GM12864 (cell line): ENCODE data around the gene CENPP.

Source experiments
- DNase-seq: peaks from one replicate; pipeline ENCODE4 v3.0.0-alpha.2; 2011; ENCODE audit warnings: low read depth
- H3K4me3 ChIP-seq: 2 replicates; pipeline ENCODE4 v1.5.1; 2011; ENCODE audit warnings: mild to moderate bottlenecking, low read depth, low read length, control low read depth
- TF ChIP-seq, protein P1 (sequence below): IDR thresholded peaks from 2 replicates; pipeline ENCODE4 v1.5.1; 2011; ENCODE audit warnings: low read depth, mild to moderate bottlenecking, moderate library complexity, low read length, control low read depth, inconsistent platforms; ENCODE audit errors: missing control alignments

CENPP gene

DNA sequence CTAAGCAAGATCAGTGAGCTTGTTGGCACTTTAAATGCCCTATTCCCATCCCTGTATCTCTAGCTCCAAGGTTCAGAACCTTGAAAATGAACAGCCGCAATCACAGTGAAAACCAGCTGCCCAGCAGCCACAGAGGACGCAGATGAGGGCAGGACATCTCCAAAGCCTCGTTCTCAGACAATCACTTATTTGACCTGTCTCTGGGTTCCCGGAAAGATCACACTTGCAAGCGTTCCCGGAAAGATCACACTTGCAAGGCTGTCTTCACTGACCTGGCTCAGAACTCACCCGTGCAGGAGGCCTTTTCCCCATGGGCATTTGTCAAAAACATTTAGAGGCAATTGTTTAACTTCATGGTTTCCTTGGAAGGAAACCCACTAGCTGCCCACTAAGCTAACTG lies 318.5 kb downstream of the CENPP start:
- DNase-seq, result no peak
- TF ChIP-seq, protein P1, sequence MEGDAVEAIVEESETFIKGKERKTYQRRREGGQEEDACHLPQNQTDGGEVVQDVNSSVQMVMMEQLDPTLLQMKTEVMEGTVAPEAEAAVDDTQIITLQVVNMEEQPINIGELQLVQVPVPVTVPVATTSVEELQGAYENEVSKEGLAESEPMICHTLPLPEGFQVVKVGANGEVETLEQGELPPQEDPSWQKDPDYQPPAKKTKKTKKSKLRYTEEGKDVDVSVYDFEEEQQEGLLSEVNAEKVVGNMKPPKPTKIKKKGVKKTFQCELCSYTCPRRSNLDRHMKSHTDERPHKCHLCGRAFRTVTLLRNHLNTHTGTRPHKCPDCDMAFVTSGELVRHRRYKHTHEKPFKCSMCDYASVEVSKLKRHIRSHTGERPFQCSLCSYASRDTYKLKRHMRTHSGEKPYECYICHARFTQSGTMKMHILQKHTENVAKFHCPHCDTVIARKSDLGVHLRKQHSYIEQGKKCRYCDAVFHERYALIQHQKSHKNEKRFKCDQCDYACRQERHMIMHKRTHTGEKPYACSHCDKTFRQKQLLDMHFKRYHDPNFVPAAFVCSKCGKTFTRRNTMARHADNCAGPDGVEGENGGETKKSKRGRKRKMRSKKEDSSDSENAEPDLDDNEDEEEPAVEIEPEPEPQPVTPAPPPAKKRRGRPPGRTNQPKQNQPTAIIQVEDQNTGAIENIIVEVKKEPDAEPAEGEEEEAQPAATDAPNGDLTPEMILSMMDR, result no peak
- H3K4me3 ChIP-seq, result no peak overlapping the region

DNA sequence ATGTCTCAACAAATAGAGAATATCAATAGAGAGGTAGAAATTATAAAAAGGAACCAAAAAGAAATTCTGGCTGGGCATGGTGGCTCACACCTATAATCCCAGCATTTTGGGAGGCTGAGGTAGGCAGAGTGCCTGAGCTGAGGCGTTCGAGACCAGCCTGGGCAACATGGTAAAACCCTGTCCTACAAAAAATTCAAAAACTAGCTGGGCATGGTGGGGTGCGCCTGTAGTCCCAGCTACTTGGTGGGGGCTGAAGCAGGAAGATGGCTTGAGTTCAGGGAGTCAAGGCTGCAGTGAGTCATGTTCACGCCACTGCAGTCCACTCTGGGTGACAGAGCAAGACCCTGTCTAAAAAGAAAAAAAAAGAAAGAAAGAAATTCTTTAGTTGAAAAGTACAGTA lies 319.3 kb downstream of the CENPP start:
- TF ChIP-seq, protein P1, result no peak
- no peak for DNase-seq
- H3K4me3 ChIP-seq, result no peak overlapping the region

DNA sequence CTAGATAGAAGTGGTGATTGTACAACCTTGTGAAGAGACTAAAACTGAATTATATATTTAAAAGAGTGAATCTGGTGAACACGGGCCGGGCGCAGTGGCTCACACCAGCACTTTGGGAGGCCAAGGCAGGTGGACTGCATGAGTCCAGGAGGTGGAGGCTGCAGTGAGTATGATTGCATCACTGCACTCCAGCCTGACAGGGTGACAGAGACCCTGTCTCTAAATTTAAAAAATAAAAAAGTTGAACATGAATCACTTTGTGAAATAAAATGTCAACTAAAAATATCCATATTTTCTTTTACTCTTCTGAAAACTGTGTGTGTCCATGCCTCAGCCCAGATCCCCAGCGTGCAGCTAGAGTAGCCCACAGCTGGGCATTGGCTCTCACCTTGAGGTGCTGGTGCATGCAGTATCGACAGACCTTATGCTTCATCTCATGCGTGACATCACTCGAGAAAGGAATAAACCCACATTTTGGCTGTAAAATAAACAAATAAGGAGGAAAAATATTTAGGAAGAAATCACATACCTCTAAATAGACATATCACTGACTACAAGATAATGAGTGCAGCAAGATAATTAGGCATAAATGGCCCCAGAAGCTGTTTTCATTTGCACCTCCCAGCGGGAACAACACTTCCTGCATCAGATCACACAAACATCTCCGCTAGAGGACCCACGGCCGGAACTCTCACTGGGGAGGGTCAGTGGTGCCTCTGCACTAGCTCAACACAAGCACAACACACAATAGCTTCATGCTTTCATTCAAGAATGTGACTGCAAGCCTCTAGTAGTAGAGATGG lies 322.1 kb downstream of the CENPP start:
- H3K4me3 ChIP-seq, result no peak overlapping the region
- no peak for DNase-seq
- TF ChIP-seq, protein P1, result no peak

DNA sequence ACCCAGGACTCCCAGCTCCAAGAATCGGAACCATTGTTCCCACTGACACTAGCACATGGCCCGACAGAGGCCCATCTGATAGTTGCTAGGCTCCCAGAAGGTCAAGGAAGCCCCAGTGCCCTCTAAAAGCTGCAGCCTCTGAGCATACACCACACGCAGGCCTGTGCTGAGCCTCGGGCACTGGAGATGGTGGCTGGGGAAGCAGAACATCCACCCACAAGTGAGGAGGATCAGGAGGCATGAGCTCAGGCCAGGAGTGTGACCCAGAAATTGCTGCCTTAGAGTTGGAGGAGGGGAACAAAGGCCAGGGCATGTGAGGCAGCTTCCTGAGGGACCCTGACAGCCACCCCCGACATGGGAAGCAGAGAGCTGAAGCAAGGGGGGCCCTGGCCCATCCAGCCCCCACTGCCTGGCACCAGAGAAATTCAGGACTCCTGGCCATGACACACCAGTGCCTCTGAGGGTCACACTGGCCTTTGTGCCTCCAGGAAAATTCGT lies 322.8 kb downstream of the CENPP start:
- TF ChIP-seq, protein P1, result no peak
- no peak overlapping the region for H3K4me3 ChIP-seq

DNA sequence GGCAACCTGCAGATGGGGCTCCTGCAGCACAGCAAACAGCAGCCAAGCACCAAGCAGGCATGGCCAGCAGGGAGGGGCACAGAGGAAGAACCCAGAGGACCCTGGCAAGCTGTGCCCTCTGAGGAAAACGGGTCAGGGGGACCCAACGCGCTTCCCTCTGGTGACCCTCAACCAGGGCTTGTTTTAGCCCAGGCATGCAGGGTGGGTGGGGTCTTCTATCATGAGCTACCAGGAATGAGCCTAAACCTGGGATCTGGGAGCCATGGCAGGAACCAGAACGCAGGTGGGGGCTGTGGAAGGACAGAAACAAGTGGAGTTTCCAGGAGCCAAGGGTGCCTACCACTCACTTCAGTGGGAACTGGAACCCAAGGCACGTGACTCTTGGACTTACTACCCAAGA lies 323.3 kb downstream of the CENPP start:
- no peak for DNase-seq
- TF ChIP-seq, protein P1, result no peak
- no peak overlapping the region for H3K4me3 ChIP-seq

More for the DNA sequence above, 322.8 kb downstream of the CENPP start:
- no peak for DNase-seq

DNA sequence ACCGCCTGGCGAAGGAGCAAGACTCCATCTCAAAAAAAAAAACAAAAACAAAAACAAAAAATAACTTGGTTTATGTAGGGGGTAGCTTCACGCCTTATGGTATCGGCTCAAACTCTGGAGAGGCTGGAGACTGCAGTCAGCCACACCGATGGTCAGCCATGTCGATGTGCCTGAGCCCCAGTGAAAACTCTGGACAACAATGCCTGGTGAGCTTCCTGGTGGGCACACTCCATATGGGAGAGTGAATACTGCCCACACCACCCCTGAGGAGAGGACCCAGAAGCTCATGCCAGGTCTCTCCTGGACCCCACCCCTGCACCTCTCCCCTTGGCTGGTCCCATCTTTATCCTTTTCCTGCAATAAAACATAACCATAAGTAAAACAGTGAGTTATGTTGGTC lies 324.5 kb downstream of the CENPP start:
- TF ChIP-seq, protein P1, result no peak
- no peak for DNase-seq
- H3K4me3 ChIP-seq, result no peak overlapping the region
